SU-DHL-6 (cell line): ENCODE measurements around the gene SLC13A1.

ENCODE experiments used
- H2AFZ ChIP-seq: fragments of 200-600 bp; sonication (generic); 2 replicates; pipeline ENCODE4 v1.6.1; 2014; ENCODE audit warnings: low read depth, mild to moderate bottlenecking, moderate library complexity, mixed read lengths, antibody characterized with exemption, low read length; ENCODE audit not compliant: severe bottlenecking
- H3F3A ChIP-seq: fragments of 200-600 bp; shearing (Covaris generic); 2 replicates; pipeline ENCODE4 v1.6.0; 2016; ENCODE audit warnings: antibody characterized with exemption, mild to moderate bottlenecking; ENCODE audit not compliant: insufficient read depth
- H3K27ac ChIP-seq: fragments of 200-600 bp; sonication (generic); 2 replicates; pipeline ENCODE4 v1.5.1; 2016; ENCODE audit warnings: low read depth, mild to moderate bottlenecking, low read length, moderate library complexity, mixed read lengths
- H3K27me3 ChIP-seq: fragments of 200-600 bp; sonication (generic), shearing (Covaris generic); 2 replicates; pipeline ENCODE4 v1.6.0; 2014; ENCODE audit warnings: mild to moderate bottlenecking, low read length
- H3K36me3 ChIP-seq: fragments of 200-600 bp; sonication (generic); 2 replicates; pipeline ENCODE4 v1.6.1; 2014; ENCODE audit warnings: mild to moderate bottlenecking, low read length, mixed read lengths
- H3K4me2 ChIP-seq: fragments of 300-600, 200-600 bp; shearing (Covaris generic), sonication (generic); 2 replicates; pipeline ENCODE4 v1.6.0; 2014; ENCODE audit warnings: low read length, low read depth, mild to moderate bottlenecking; ENCODE audit not compliant: poor library complexity, severe bottlenecking
- H3K4me3 ChIP-seq: fragments of 200-600 bp; sonication (generic); 2 replicates; pipeline ENCODE4 v1.5.1; 2014; ENCODE audit warnings: antibody characterized with exemption, low read length, mild to moderate bottlenecking, mixed read lengths; ENCODE audit not compliant: insufficient read depth, poor library complexity, severe bottlenecking
- H3K79me2 ChIP-seq: fragments of 200-600 bp; sonication (generic); 2 replicates; pipeline ENCODE4 v1.6.1; 2014; ENCODE audit warnings: mild to moderate bottlenecking, low read length, moderate library complexity; ENCODE audit not compliant: insufficient read depth
- H3K9ac ChIP-seq: fragments of 200-600 bp; sonication (generic); 2 replicates; pipeline ENCODE4 v1.7.0; 2014; ENCODE audit warnings: mild to moderate bottlenecking, low read length
- H3K9me2 ChIP-seq: fragments of 200-600 bp; sonication (generic); replicated peaks from 2 replicates; pipeline ENCODE4 v1.6.1; 2014; ENCODE audit warnings: low read length; ENCODE audit not compliant: insufficient read depth
- H3K9me3 ChIP-seq: fragments of 200-600 bp; sonication (generic); 2 replicates; pipeline ENCODE4 v1.6.1; 2014; ENCODE audit warnings: low read length, mixed read lengths; ENCODE audit not compliant: insufficient read depth
- H4K20me1 ChIP-seq: fragments of 200-600 bp; sonication (generic); 2 replicates; pipeline ENCODE4 v1.6.1; 2014; ENCODE audit warnings: low read depth, mild to moderate bottlenecking, antibody characterized with exemption, low read length, moderate library complexity, mixed read lengths
- CTCF ChIP-seq: fragments of 200-600 bp; sonication (generic); IDR thresholded peaks from one replicate; pipeline ENCODE4 v1.5.1; 2017; ENCODE audit warnings: antibody characterized with exemption, mild to moderate bottlenecking, low read length, moderate library complexity; ENCODE audit not compliant: insufficient read depth, poor library complexity, severe bottlenecking
- EZH2phosphoT487 ChIP-seq: fragments of 200-600 bp; sonication (generic), shearing (Covaris generic); conservative IDR thresholded peaks from 2 replicates; pipeline ENCODE4 v1.6.1; 2018; ENCODE audit warnings: mild to moderate bottlenecking, antibody characterized with exemption, low read length, moderate library complexity, mixed read lengths

Gene SLC13A1

GRCh38 chr7:123143252-123144006, 56.3 kb downstream of the SLC13A1 start:
- H3K4me2 ChIP-seq, result no peak overlapping the region
- H3K9me3 ChIP-seq, result no peaks in the 10 kb centered on the region
- no peaks in the 10 kb centered on the region for H3K79me2 ChIP-seq
- H3K9ac ChIP-seq, result no peak overlapping the region
- H3K27ac ChIP-seq, result no peak overlapping the region
- no peaks in the 10 kb centered on the region for H3K9me2 ChIP-seq
- H3K4me3 ChIP-seq, result no peak overlapping the region
- TF ChIP-seq EZH2phosphoT487 (no peak), CTCF (no peak)
- H2AFZ ChIP-seq, result no peak overlapping the region
- H4K20me1 ChIP-seq, result no peaks in the 10 kb centered on the region
- no peaks in the 10 kb centered on the region for H3K27me3 ChIP-seq
- H3K36me3 ChIP-seq, result no peaks in the 10 kb centered on the region
- no peaks in the 10 kb centered on the region for H3F3A ChIP-seq

GRCh38 chr7:123140561-123140960, 59.2 kb downstream of the SLC13A1 start:
- H2AFZ ChIP-seq, result no peak overlapping the region
- H3K4me2 ChIP-seq, result no peak overlapping the region
- H3K9me3 ChIP-seq, result no peaks in the 10 kb centered on the region
- H3K27me3 ChIP-seq, result no peaks in the 10 kb centered on the region
- H3K4me3 ChIP-seq, result no peak overlapping the region
- no peak for TF ChIP-seq EZH2phosphoT487
- TF ChIP-seq CTCF, result no peak
- no peaks in the 10 kb centered on the region for H4K20me1 ChIP-seq
- no peaks in the 10 kb centered on the region for H3F3A ChIP-seq
- no peaks in the 10 kb centered on the region for H3K36me3 ChIP-seq
- no peaks in the 10 kb centered on the region for H3K79me2 ChIP-seq
- no peak overlapping the region for H3K9ac ChIP-seq
- no peak overlapping the region for H3K27ac ChIP-seq
- H3K9me2 ChIP-seq, result no peaks in the 10 kb centered on the region

GRCh38 chr7:123135960-123136359, 63.8 kb downstream of the SLC13A1 start:
- Histone ChIP-seq H3K36me3 (no peaks in the 10 kb centered on the region), H3F3A (no peaks in the 10 kb centered on the region), H3K4me3 (no peak overlapping the region), H3K79me2 (no peaks in the 10 kb centered on the region), H2AFZ (no peak overlapping the region), H3K27ac (no peak overlapping the region), H3K9me3 (no peaks in the 10 kb centered on the region), H3K9ac (no peak overlapping the region), H3K9me2 (no peaks in the 10 kb centered on the region), H3K4me2 (no peak overlapping the region), H4K20me1 (no peaks in the 10 kb centered on the region), H3K27me3 (no peaks in the 10 kb centered on the region)
- no peak for TF ChIP-seq EZH2phosphoT487
- TF ChIP-seq CTCF, result no peak
